Endothelial cell of umbilical vein (primary cell): Measurements from ENCODE around the gene EPB41L4B.

Experiments
- JUN ChIP-seq: IDR thresholded peaks from 2 replicates; pipeline ENCODE4 v1.6.1; 2011; ENCODE audit warnings: borderline replicate concordance, low read depth; ENCODE audit not compliant: insufficient read length, insufficient read depth
- POLR2A ChIP-seq: IDR thresholded peaks from 2 replicates; pipeline ENCODE4 v1.6.1; 2012; ENCODE audit warnings: low read depth, mild to moderate bottlenecking, control low read depth, low read length
- TF ChIP-seq, protein P1 (sequence below), 2 donors: IDR thresholded peaks; 1 replicate in 1 of 2; 2 replicates in 1 of 2; pipeline ENCODE4 v1.5.1; 2011; ENCODE audit warnings: low read length in 2 of 2, mild to moderate bottlenecking in 2 of 2, moderate library complexity in 2 of 2, control low read depth in 1 of 2, inconsistent platforms in 1 of 2, low read depth in 1 of 2; ENCODE audit not compliant: insufficient read depth in 1 of 2; ENCODE audit errors: extremely low read depth in 1 of 2
- TF ChIP-seq, protein P2 (sequence below): IDR thresholded peaks from 2 replicates; pipeline ENCODE4 v1.6.1; 2011; ENCODE audit not compliant: insufficient read depth, insufficient read length

DNA sequence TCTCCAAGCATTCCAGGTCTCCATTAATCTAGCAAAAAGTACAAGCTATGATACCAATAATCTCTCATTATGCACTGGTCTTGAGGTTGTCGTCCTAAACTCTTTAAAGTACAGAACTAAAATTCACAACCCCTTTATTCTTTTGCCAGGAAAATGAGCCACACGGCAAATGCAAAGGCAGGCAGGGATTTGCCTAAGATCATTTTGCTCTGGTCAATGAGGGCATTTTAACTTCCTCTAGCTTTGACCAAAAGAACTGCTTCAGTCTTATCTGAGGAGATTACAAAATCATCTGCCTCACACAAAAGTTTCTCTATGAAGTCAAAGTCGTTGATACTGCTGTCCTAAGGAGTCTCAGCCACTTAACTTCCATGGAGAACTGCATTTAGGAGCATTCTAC is 51.8 kb downstream of the EPB41L4B start:
- no peak for TF ChIP-seq POLR2A
- TF ChIP-seq, protein P1, sequence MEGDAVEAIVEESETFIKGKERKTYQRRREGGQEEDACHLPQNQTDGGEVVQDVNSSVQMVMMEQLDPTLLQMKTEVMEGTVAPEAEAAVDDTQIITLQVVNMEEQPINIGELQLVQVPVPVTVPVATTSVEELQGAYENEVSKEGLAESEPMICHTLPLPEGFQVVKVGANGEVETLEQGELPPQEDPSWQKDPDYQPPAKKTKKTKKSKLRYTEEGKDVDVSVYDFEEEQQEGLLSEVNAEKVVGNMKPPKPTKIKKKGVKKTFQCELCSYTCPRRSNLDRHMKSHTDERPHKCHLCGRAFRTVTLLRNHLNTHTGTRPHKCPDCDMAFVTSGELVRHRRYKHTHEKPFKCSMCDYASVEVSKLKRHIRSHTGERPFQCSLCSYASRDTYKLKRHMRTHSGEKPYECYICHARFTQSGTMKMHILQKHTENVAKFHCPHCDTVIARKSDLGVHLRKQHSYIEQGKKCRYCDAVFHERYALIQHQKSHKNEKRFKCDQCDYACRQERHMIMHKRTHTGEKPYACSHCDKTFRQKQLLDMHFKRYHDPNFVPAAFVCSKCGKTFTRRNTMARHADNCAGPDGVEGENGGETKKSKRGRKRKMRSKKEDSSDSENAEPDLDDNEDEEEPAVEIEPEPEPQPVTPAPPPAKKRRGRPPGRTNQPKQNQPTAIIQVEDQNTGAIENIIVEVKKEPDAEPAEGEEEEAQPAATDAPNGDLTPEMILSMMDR (IDR thresholded peaks at IDR 0.05; ENCODE audit: extremely low read depth in 1 of 2, insufficient read depth in 1 of 2, low read depth in 1 of 2, low read length in 2 of 2): no peak
- no peak for TF ChIP-seq JUN
- TF ChIP-seq, protein P2, sequence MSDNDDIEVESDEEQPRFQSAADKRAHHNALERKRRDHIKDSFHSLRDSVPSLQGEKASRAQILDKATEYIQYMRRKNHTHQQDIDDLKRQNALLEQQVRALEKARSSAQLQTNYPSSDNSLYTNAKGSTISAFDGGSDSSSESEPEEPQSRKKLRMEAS: no peak
